Measurements from ENCODE around the gene CYP46A1.

CYP46A1 gene

DNA sequence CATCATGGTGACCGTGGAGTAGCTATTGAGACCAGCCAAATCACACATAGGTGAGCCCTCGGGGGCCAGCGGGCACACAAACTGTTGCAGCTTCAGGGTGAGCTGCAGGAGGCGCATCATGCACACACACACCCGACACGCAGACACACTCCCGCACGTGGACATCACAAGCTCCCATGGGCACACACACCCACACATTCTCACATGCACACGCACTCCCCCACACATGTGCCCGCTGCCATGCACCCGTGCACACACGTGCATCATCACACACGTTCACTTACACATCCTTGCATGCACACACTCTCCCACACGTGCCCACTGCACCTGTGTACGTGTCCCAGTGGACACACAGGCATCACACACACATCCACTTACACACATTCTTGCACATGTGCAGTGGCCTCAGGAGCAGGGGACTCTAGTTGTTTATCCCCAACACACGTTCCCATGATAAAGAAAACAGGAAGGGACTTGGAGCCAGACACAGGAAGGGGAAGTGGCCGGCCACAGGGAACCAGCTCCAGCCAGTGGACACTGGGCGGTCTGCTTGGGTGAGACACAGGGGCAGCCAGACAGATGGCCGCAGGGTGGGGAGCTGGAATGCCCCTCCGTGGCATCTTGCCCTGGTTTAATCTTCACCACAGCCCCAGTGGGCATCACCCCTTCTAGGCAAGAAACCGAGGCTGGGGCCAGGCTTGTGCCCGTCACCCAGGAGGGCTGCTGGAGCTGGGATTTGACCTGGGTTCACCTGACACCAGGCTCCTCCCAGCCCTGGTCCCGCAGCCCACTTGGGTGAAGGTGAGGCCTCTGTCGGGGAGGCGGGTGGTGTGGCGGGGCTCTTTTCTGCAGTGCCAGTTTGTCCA is 49.7 kb downstream of the CYP46A1 start:
- Histone ChIP-seq H3K4me2 (ENCODE audit: low read length) (no peak overlapping the region), H3K27ac (ENCODE audit: low read depth, low read length, poor library complexity, severe bottlenecking) (no peak overlapping the region), H3K79me2 (ENCODE audit: insufficient read depth, low read length) (no peaks in the 10 kb centered on the region), H3K9me2 (ENCODE audit: low read depth, low read length) (no peaks in the 10 kb centered on the region), H4K20me1 (ENCODE audit: insufficient read depth, low read length) (no peaks in the 10 kb centered on the region), H3K9me3 (ENCODE audit: low read length) (no peaks in the 10 kb centered on the region), H3K36me3 (ENCODE audit: insufficient read depth, low read length) (no peaks in the 10 kb centered on the region), H3K27me3 (ENCODE audit: insufficient read depth, low read length) (no peaks in the 10 kb centered on the region), H2AFZ (ENCODE audit: low read length) (no peak overlapping the region), H3K4me1 (ENCODE audit: insufficient read depth, low read length, severe bottlenecking) (no peaks in the 10 kb centered on the region), H3K4me3 (ENCODE audit: low read depth, low read length, poor library complexity, severe bottlenecking) (no peak overlapping the region), H3F3A (ENCODE audit: insufficient read depth, low read length) (no peaks in the 10 kb centered on the region), H3K9ac (ENCODE audit: low read length) (no peak overlapping the region)
- TF ChIP-seq, protein P1, sequence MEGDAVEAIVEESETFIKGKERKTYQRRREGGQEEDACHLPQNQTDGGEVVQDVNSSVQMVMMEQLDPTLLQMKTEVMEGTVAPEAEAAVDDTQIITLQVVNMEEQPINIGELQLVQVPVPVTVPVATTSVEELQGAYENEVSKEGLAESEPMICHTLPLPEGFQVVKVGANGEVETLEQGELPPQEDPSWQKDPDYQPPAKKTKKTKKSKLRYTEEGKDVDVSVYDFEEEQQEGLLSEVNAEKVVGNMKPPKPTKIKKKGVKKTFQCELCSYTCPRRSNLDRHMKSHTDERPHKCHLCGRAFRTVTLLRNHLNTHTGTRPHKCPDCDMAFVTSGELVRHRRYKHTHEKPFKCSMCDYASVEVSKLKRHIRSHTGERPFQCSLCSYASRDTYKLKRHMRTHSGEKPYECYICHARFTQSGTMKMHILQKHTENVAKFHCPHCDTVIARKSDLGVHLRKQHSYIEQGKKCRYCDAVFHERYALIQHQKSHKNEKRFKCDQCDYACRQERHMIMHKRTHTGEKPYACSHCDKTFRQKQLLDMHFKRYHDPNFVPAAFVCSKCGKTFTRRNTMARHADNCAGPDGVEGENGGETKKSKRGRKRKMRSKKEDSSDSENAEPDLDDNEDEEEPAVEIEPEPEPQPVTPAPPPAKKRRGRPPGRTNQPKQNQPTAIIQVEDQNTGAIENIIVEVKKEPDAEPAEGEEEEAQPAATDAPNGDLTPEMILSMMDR (IDR thresholded peaks at IDR 0.05; ENCODE audit: low read length), result no peak
- no peak for TF ChIP-seq EZH2 (IDR thresholded peaks at IDR 0.05; ENCODE audit: borderline replicate concordance, low read length)

DNA sequence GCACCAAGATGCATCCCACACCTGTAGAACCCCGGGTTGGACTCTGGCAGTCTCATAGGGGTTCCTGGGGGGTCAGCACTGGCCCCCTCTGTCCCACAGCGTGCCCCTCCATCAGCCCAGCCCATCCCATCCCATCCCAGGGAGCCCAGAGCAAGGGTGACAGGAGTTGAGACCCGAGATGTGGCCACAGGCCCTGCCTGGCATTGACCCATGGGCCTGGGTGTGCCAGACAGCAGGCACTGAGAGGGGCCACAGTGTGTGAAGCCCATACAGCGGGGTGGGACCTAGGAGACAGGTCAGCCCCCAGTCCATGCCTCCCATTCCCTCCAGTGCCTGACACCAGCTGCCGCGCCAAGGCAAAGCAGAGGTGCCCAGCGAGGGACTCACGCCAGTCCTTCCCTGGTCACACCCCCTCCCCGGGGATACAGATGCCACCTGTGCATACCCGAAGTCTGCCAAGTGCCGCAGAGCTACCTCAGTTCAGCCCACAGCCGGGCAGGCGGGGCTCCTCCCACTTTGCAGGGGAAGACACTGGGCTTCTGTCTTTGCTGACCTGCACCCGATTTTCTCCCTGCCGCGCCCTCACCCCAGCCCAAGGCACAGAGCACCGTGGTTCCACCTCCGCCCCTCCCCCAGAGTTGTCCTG is 50.4 kb downstream of the CYP46A1 start:
- no peaks in the 10 kb centered on the region for H3K36me3 ChIP-seq (ENCODE audit: insufficient read depth, low read length)
- no peaks in the 10 kb centered on the region for H3K27me3 ChIP-seq (ENCODE audit: insufficient read depth, low read length)

DNA sequence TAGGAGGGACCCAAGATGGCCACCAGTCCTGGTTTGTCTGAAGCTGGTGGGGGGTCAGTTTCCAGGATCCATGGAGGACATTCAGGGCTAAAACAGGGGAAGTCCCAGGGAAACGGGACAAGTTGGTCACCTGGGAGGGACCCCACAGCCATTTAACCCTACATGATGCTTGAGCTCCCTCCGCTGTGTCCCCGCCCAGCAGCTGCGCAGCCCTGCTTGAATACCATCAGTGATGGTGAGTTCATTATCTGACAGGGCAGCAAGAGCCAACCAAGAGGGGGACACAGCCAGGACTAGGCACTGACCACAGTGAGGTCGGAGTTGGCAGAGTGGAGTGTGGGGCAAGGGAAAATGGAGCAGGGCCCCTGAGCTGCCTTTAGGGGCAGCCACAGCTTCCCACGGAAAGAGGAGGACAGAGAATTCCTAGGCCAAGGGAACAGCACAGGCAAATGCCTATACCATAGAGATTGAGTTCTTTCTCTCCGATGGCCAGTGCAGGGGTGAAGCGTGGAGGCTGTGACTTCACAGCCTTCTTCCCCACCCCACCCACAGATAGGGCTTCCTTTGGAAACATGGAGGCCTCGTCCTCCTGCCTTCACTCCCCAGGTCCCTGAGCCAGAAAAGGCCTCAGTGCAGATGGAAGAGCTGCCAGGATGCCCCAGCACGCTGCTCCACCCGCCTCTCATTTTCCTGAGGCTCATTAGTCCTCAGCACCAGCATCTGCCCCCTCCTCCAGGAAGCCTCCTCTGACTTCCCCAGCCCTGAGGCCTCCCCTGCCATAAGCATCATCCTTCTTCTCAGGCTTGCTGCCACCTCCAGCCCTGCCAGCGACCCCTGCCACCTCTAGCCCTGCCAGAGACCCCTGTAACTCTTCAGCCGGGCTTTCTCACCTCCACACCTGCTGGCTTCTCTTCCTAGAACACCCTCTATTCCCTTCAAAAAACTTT is 51.4 kb downstream of the CYP46A1 start:
- Histone ChIP-seq H3K9me2 (ENCODE audit: low read depth, low read length) (no peaks in the 10 kb centered on the region), H3K4me3 (ENCODE audit: low read depth, low read length, poor library complexity, severe bottlenecking) (no peak overlapping the region), H3K79me2 (ENCODE audit: insufficient read depth, low read length) (no peaks in the 10 kb centered on the region), H3K4me1 (ENCODE audit: insufficient read depth, low read length, severe bottlenecking) (no peaks in the 10 kb centered on the region), H2AFZ (ENCODE audit: low read length) (no peak overlapping the region), H3K9me3 (ENCODE audit: low read length) (no peaks in the 10 kb centered on the region), H3F3A (ENCODE audit: insufficient read depth, low read length) (no peaks in the 10 kb centered on the region), H3K27me3 (ENCODE audit: insufficient read depth, low read length) (no peaks in the 10 kb centered on the region), H4K20me1 (ENCODE audit: insufficient read depth, low read length) (no peaks in the 10 kb centered on the region), H3K4me2 (ENCODE audit: low read length) (no peak overlapping the region), H3K36me3 (ENCODE audit: insufficient read depth, low read length) (no peaks in the 10 kb centered on the region), H3K27ac (ENCODE audit: low read depth, low read length, poor library complexity, severe bottlenecking) (no peak overlapping the region), H3K9ac (ENCODE audit: low read length) (no peak overlapping the region)
- no peak for TF ChIP-seq EZH2 (IDR thresholded peaks at IDR 0.05; ENCODE audit: borderline replicate concordance, low read length)
- TF ChIP-seq, protein P1 (IDR thresholded peaks at IDR 0.05; ENCODE audit: low read length), result no peak

More for the DNA sequence above, 50.4 kb downstream of the CYP46A1 start:
- Histone ChIP-seq H3K27ac (ENCODE audit: low read depth, low read length, poor library complexity, severe bottlenecking) (no peak overlapping the region), H3K9ac (ENCODE audit: low read length) (no peak overlapping the region), H3K79me2 (ENCODE audit: insufficient read depth, low read length) (no peaks in the 10 kb centered on the region), H3K4me2 (ENCODE audit: low read length) (no peak overlapping the region), H3K9me2 (ENCODE audit: low read depth, low read length) (no peaks in the 10 kb centered on the region), H4K20me1 (ENCODE audit: insufficient read depth, low read length) (no peaks in the 10 kb centered on the region), H3K9me3 (ENCODE audit: low read length) (no peaks in the 10 kb centered on the region), H3K4me1 (ENCODE audit: insufficient read depth, low read length, severe bottlenecking) (no peaks in the 10 kb centered on the region), H2AFZ (ENCODE audit: low read length) (no peak overlapping the region), H3F3A (ENCODE audit: insufficient read depth, low read length) (no peaks in the 10 kb centered on the region), H3K4me3 (ENCODE audit: low read depth, low read length, poor library complexity, severe bottlenecking) (no peak overlapping the region)
- TF ChIP-seq, protein P1 (IDR thresholded peaks at IDR 0.05; ENCODE audit: low read length), result no peak
- no peak for TF ChIP-seq EZH2 (IDR thresholded peaks at IDR 0.05; ENCODE audit: borderline replicate concordance, low read length)
